ENCODE measurements around the gene GMPS.
"Not testable (repeated sequence)": the region's sequence is repeated elsewhere in the genome, so short reads cannot be mapped to it uniquely, and the experiment has no call there.

GMPS gene

DNA sequence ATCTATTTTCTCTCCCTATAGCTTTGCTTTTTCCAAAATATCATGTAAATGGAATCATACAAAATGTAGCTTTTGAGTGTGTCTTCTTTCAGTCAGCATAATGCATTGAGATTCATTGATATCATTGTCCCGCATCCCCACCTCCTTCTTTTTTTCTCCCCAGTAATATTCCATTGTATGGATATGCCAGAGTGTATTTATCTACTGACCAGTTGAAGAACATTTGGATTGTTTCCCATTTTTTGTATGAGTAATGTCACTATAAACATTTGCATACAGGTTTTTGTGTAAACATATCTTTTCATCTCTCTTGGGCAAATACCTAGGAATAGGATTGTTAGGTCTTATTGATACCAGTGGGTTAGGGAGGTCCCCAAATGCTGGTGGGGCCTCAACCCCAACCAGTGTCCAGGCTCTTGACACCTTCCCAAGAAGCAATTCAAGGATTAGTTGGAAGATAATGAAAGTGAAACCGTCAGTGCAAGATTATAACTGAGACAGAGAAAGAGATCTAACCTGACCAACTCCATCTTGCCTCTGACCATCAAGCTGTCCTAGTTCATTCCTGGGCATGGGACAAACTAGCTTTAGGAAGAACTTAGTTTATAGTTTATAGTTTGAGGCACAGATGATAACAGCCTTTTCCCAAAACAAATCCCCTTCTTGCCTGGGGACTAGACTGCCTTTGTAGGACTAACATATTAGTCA is 8.8 kb upstream of the GMPS start:
- H3K4me3 ChIP-seq (IDR thresholded peaks at IDR 0.05; ENCODE audit: insufficient read depth, low read depth, low read length): no peak overlapping the region
- TF ChIP-seq, protein P1, sequence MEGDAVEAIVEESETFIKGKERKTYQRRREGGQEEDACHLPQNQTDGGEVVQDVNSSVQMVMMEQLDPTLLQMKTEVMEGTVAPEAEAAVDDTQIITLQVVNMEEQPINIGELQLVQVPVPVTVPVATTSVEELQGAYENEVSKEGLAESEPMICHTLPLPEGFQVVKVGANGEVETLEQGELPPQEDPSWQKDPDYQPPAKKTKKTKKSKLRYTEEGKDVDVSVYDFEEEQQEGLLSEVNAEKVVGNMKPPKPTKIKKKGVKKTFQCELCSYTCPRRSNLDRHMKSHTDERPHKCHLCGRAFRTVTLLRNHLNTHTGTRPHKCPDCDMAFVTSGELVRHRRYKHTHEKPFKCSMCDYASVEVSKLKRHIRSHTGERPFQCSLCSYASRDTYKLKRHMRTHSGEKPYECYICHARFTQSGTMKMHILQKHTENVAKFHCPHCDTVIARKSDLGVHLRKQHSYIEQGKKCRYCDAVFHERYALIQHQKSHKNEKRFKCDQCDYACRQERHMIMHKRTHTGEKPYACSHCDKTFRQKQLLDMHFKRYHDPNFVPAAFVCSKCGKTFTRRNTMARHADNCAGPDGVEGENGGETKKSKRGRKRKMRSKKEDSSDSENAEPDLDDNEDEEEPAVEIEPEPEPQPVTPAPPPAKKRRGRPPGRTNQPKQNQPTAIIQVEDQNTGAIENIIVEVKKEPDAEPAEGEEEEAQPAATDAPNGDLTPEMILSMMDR (conservative IDR thresholded peaks at IDR 0.05; ENCODE audit: low read depth, low read length): no peak
- peaks cover 26% of the 10 kb centered on the region for H3K4me1 ChIP-seq (ENCODE audit: low read depth, poor library complexity, severe bottlenecking)
- no peak overlapping the region for H2AFZ ChIP-seq (ENCODE audit: low read depth)
- H3K27ac ChIP-seq: no peak overlapping the region
- H3K9ac ChIP-seq: no peak overlapping the region
- H4K20me1 ChIP-seq (ENCODE audit: insufficient read depth): no peaks in the 10 kb centered on the region
- no peaks in the 10 kb centered on the region for H3K79me2 ChIP-seq (ENCODE audit: insufficient read depth, low read depth)
- no peaks in the 10 kb centered on the region for H3K27me3 ChIP-seq (ENCODE audit: insufficient read depth, low read depth)
- H3K4me2 ChIP-seq: no peak overlapping the region; the same call in 1 of the 2 replicates
- H3K36me3 ChIP-seq (ENCODE audit: insufficient read depth): no peaks in the 10 kb centered on the region

DNA sequence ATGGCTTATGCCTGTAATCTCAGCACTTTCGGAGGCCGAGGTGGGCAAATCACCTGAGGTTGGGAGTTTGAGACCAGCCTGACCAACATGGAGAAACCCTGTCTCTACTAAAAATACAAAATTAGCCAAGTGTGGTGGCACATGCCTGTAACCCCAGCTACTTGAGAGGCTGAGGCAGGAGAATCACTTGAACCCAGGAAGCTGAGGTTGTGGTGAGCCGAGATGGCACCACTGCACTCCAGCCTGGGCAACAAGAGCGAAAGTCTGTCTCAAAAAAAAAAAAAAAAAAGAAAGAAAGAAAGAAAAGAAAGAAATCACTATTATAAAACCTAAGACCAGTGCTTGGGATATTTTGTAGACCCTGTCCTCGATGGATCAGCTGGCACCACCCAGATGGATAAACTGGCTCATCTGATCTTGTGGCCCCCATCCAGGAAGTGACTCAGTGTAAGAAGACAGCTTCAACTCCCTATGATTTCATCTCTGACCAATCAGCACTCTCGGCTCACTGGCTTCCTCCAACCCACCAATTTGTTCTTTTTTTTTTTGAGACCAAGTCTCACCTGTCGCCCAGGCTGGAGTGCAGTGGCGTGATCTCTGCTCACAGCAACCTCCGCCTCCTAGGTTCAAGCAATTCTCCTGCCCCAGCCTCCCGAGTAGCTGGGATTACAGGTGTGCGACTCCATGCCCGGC is 8.0 kb upstream of the GMPS start:
- H3K9ac ChIP-seq; H3K4me2 ChIP-seq; H3K79me2 ChIP-seq (ENCODE audit: insufficient read depth, low read depth); H2AFZ ChIP-seq (ENCODE audit: low read depth); H4K20me1 ChIP-seq (ENCODE audit: insufficient read depth); H3K27me3 ChIP-seq (ENCODE audit: insufficient read depth, low read depth); H3K27ac ChIP-seq; H3K36me3 ChIP-seq (ENCODE audit: insufficient read depth); H3K4me3 ChIP-seq (IDR thresholded peaks at IDR 0.05; ENCODE audit: insufficient read depth, low read depth, low read length): not testable (repeated sequence)
- peaks cover 26% of the 10 kb centered on the region for H3K4me1 ChIP-seq (ENCODE audit: low read depth, poor library complexity, severe bottlenecking)

DNA sequence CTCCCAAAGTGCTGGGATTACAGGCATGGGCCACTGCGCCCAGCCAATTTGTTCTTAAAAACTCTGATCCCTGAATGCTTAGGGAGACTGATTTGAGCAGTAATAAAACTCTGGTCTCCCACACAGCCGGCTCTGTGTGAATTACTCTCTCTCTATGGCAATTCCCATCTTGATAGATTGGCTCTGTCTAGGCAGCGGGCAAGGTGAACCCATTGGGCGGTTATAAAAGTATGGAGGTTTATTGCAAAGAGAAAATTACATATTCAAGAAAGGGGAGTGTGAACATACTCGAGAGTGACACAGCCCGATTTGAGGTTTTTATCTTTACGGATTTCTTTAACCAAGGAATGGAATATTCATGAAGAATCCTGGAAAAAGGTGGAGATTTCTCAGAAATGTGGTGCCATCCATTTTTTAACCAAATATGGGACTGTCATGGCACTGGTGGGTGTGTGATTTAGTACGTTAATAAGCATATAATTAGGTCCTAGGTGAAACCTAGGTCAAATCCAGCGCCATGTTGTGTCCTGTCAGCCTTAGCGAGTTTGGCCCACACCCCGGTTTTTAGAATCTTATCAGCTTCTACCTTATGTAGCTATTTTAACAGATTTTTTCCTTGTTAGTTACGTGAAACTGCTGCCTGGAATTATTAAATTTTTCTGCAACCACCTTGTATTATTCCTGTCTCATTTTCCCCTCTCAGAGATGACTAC is 7.2 kb upstream of the GMPS start:
- H3K4me2 ChIP-seq: no peak overlapping the region
- H3K36me3 ChIP-seq (ENCODE audit: insufficient read depth): no peaks in the 10 kb centered on the region
- H3K9ac ChIP-seq: no peak overlapping the region
- H3K27ac ChIP-seq: no peak overlapping the region
- TF ChIP-seq, protein P1 (conservative IDR thresholded peaks at IDR 0.05; ENCODE audit: low read depth, low read length): no peak
- H2AFZ ChIP-seq (ENCODE audit: low read depth): no peak overlapping the region
- H3K4me3 ChIP-seq (IDR thresholded peaks at IDR 0.05; ENCODE audit: insufficient read depth, low read depth, low read length): no peak overlapping the region
- H4K20me1 ChIP-seq (ENCODE audit: insufficient read depth): no peaks in the 10 kb centered on the region
- H3K27me3 ChIP-seq (ENCODE audit: insufficient read depth, low read depth): no peaks in the 10 kb centered on the region
- peaks cover 26% of the 10 kb centered on the region for H3K4me1 ChIP-seq (ENCODE audit: low read depth, poor library complexity, severe bottlenecking)
- no peaks in the 10 kb centered on the region for H3K79me2 ChIP-seq (ENCODE audit: insufficient read depth, low read depth)

DNA sequence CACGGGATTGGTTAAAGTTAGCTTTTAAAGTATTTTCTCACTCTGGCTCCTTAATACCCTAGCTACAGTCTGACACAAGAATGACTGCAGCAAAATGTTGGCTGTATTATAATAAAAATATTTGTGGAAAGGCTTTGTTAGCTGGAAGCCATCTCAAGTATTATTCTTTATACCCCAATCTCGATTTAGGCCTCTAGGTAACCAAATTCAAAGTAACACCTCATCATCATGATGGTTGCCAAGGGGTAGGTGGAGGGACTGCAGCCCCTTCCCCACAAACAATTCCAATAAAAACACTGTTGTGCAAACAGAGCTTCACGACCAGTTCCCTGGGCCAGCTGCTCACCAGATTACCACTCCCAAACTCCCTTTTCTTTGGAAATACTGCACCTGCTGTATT is 759 bp upstream of the GMPS start:
- H3K36me3 ChIP-seq (ENCODE audit: insufficient read depth): no peaks in the 10 kb centered on the region
- peaks cover 38% of the 10 kb centered on the region for H3K79me2 ChIP-seq (ENCODE audit: insufficient read depth, low read depth)
- no peak overlapping the region for H3K4me3 ChIP-seq (IDR thresholded peaks at IDR 0.05; ENCODE audit: insufficient read depth, low read depth, low read length)
- H3K4me2 ChIP-seq: peak overlapping the region; percentile 69
- peak overlapping the region; percentile 91 for H3K27ac ChIP-seq
- TF ChIP-seq, protein P1 (conservative IDR thresholded peaks at IDR 0.05; ENCODE audit: low read depth, low read length): no peak
- H2AFZ ChIP-seq (ENCODE audit: low read depth): peak overlapping the region; percentile 87
- peak overlapping the region; percentile 60; the same call in 1 of the 2 replicates for H3K9ac ChIP-seq
- H3K4me1 ChIP-seq (ENCODE audit: low read depth, poor library complexity, severe bottlenecking): peaks cover 21% of the 10 kb centered on the region
- no peaks in the 10 kb centered on the region for H3K27me3 ChIP-seq (ENCODE audit: insufficient read depth, low read depth)
- H4K20me1 ChIP-seq (ENCODE audit: insufficient read depth): peaks cover 29% of the 10 kb centered on the region

Measured in KMS-11 (cell line).